DMS53 (cell line): ENCODE results near the gene RO60.
"Not testable (repeated sequence)": the region's sequence is repeated elsewhere in the genome, so short reads cannot be mapped to it uniquely, and the experiment has no call there.

ENCODE experiments used
- DNase-seq: peaks from one replicate; lab custom pipeline; 2025; lab: John Stamatoyannopoulos, UW

The RO60 gene

GRCh38 chr1:193059282-193060114 lies at the start of gene RO60, which contains the start of gene UCHL5:
TSS of gene RO60 (plus strand) at chr1:193059612. CDS start at chr1:193069055, 9,443 bp downstream.
TSS of gene UCHL5 (minus strand) at chr1:193059360. CDS start at chr1:193059260, 100 bp downstream.
- peak; percentile 99 for DNase-seq

- DNase-seq, result no peak
Observed at GRCh38 chr1:193011406-193011805, 48.0 kb upstream of the RO60 start.

GRCh38 chr1:193013005-193013404 lies 46.4 kb upstream of the RO60 start:
- DNase-seq, result no peak

GRCh38 chr1:193013707-193014106 lies 45.7 kb upstream of the RO60 start:
- DNase-seq, result peak; percentile 27

DNA sequence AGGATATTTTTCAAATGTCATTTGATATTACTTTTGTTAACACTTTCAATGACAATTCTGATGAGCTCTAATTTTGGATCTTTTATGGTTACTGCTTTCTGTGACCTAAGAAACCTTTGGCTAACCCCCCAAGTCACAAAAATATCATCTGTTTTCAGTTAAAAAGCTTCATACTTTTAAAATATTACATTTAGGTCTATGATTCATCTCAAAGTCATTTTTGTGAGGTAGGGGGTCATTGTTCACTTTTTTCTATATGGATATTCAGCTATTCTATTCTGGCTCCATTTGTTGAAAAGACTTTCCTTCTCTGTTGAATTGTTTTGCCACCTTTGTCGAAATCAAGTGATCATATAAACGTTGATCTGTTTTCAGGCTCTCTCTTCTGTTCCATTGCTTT lies 45.0 kb upstream of the RO60 start:
- no peak for DNase-seq

GRCh38 chr1:193016788-193017187 lies 42.6 kb upstream of the RO60 start:
- DNase-seq, result no peak

DNA sequence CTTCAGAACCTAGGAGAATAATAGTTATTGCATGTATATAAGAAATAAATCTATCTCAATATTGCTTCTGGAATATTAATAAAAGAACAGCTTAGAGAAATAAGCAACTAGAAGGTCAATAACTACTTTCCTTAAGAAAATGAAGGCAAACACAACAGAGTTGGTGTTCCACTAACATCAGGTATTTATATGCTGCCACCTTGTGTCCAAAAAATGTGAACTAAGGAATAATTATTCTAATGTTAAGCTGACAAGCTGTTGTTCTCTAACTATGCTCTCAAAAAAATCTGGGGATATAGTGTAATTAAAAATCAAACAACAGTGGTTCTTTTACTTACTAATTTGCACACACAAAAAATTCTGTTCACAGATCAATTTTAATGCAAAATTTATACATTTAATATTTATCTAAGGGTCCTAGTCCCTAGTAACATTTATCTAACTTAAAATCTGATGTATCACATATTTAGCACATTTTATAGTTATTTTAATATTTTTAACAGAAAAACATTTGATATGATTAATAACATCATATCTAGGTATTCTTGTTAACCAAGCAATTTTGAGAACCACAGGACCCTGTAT lies 39.9 kb upstream of the RO60 start:
- peak; percentile 75 for DNase-seq

DNA sequence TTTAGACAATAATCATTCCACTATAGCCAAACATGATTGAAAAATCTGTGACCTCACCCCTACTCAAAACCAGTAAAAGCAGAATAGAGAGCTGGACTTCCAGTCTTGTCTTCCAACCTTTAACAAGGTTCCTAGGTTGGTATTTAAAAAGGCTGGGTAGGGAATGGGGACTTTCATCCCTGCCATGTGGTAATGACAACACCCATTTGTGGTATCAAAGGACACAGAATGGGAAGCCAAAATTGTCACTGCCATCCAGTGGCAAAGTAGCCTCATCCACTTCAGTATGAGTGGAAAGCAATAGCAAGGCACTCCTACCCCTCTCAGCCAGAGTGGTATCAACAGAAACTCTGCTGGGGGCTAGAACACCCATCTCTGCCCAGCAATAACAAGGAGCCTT lies 34.2 kb upstream of the RO60 start:
- no peak for DNase-seq

DNA sequence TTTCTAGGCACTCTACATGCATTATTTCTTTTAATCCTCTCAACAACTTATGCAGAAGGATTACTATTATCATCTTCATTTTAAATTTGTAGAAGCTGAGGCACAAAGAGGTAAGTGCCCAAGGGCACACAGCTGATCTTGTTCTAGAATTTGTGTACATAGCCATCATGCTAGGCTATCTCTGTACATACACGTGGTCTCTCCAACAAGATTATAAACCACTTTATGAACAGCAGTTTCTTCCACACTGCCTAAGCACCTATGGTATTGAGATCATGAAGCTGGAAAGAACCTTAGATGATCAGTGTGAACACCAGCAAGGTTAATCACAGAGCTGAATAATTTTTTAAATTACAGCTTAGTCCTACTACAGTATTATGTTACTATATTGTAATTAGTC lies 29.1 kb upstream of the RO60 start:
- peak; percentile 12 for DNase-seq

DNA sequence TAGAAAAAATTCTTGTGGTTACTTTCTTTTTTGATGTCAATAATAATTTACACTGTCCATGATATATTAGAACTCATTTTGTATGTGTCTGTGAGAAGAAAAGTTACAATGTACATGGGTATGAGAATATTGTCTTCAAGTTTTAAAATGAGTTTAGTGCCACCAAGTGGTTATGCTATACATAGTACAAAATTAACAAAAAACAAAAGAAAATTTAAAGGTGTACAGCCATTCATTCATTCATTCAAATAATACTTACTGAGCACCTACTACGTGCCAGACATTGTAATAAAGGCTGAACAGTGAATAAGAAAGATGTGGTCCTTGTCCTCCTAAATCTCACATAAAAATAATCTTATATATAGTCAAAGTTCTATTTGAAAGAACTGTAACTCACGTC lies 28.0 kb upstream of the RO60 start:
- DNase-seq, result peak; percentile 19

DNA sequence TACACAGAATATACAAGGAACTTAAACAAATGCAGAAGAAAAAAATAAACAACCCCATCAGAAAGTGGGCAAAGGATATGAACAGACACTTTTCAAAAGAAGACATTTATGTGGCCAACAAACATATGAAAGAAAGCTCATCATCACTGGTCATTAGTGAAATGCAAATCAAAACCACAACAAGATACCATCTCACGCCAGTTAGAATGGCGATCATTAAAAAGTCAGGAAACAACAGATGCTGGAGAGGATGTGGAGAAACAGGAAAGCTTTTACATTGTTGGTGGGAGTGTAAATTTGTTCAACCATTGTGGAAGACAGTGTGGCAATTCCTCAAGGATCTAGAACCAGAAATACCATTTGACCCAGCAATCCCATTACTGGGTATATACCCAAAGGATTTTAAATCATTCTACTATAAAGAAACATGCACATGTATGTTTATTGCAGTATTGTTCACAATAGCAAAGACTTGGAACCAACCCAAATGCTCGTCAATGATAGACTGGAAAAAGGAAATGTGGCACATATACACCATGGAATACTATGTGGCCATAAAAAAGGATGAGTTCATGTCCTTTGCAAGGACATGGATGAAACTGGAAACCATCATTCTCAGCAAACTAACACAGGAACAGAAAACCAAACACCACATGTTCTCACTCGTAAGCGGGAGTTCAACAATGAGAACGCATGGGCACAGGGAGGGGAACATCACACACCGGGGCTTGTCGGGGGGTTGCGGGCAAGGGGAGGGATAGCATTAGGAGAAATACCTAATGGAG lies 26.6 kb upstream of the RO60 start:
- not testable (repeated sequence) for DNase-seq

GRCh38 chr1:193033610-193034009 lies 25.8 kb upstream of the RO60 start:
- no peak for DNase-seq

- DNase-seq, result peak; percentile 57
Observed at GRCh38 chr1:193036337-193037047, 22.9 kb upstream of the RO60 start.

- DNase-seq, result no peak
Observed at GRCh38 chr1:193040011-193040410, 19.4 kb upstream of the RO60 start.

DNA sequence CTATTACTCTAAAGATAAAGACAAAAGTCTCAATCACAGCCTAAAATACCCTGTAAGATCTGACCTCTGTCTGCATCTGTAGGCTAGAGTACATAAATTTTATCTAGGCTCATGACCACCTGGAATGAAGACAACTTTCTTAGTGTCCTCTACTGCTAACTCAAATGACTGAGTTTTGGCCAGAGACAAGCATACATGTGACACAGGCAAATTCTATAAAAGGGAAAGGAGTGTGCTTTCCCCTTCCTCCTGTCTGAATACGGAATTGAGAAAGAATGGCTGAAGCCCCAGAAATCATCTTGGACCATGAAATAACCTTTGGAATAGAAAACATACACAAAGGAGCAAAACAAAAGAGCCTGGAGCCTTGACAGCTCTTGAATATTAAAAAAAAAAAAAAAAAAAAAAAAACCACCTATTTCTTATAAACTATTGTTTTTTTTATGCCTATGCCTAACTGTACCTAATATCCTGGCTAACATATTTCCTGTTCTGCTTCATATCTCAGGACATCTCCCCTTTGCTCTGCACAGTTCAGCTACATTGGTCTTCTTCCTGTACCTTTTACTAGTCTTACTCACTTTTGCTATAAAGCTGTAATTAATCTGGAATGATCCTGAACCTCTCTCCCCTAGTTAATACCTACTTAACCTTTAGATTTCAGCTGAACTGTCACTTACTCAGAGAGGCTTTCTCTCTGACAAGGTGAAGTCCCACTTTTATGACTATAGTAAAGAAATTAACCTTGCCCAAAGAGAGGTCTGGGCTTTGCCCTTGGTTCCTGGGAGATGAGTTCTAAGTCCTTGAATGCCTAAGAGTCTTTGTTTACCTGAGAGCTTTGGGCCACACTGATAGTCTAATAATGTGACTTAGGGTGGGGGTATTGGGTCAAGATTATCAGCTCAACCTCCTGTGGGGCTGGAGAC lies 16.4 kb upstream of the RO60 start:
- no peak for DNase-seq

- not testable (repeated sequence) for DNase-seq
Observed at GRCh38 chr1:193048913-193049312, 10.5 kb upstream of the RO60 start.

- DNase-seq, result no peak
Observed at GRCh38 chr1:193054169-193054675, 5.2 kb upstream of the RO60 start.

DNA sequence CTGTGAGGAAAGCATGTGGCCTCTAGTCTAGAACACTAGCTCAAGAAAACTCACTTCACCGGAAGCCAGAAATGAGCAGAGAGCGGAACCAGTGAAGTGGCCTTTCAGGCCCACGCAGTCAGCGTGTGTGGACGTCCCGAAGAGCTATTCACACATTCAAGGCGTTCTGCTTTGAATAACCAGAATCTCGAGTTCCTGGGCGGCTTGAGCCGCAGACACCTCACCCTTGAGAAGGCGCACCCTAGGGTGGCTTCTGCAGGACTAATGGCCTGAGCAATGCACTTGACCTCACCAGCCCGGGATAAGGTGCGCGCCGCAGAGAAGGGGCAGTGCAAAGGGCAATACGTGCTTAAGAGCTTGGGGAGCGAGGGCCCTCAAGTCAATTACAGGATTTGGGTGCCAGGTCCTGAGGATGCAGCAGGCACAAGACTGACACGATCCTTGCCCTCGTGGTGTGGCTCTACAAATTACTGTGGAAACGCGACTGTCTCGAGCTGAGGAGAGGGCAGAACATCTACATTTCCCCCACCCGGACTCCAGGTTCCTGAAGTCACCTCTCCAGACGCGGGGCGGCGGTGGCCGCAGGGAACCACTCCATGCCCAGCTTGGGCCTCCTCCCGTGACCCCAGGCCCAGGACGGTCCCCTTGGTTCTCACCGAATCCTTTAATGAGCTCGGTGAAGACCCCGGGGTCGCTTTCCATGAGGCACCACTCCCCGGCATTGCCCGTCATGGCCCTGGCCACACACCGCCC lies 707 bp upstream of the RO60 start:
- DNase-seq, result peak; percentile 84

DNA sequence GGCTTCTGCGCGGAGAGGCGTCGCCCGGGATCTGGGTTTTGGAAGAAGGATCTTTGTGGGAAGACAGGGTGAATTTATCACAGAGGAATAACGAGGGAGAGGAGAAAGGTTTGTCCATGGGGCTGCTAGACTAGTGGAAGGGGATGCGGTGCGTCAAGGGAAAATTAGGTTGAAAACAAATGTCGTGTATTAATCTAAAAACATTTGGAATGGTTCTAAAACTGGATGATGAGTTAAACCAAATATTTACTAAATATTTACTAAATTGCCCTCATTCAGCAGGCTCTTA lies 647 bp downstream of the RO60 start:
- DNase-seq, result no peak

GRCh38 chr1:193060406-193060805 lies 994 bp downstream of the RO60 start:
- peak; percentile 17 for DNase-seq
